BJ (cell line): ENCODE results near the gene SUSD4. TPM values are rescaled to one million over a fixed set of nuclear protein-coding genes. Genes with fewer than 3 reads are reported as not detected.
A peak's percentile ranks its signal among the peaks of the same experiment; 100 is the strongest.

Source experiments
- CTCF ChIA-PET: fragments of 350-600 bp; formaldehyde crosslinking; extraction: SDS; loops from one replicate; lab custom pipeline; 2021; ENCODE audit warnings: antibody characterized with exemption, inconsistent platforms; lab: Yijun Ruan, JAX
- POLR2A ChIA-PET: fragments of 300-600 bp; sonication (Branson Sonifier 250); formaldehyde crosslinking; extraction: SDS; loops from one replicate; lab custom pipeline; 2021; ENCODE audit warnings: antibody characterized with exemption; lab: Charles Lee
- DNase-seq: peaks from one replicate; pipeline ENCODE4 v3.0.0-alpha.2; 2011; ENCODE audit warnings: low read depth
- H3K27me3 ChIP-seq: 2 replicates; pipeline ENCODE4 v1.6.0; 2011; ENCODE audit warnings: low read length; ENCODE audit not compliant: control insufficient read depth, insufficient read depth
- H3K36me3 ChIP-seq: 2 replicates; pipeline ENCODE4 v1.5.1; 2011; ENCODE audit warnings: low read length; ENCODE audit not compliant: control insufficient read depth, insufficient read depth
- H3K4me3 ChIP-seq: 2 replicates; pipeline ENCODE4 v1.5.1; 2011; ENCODE audit warnings: low read depth, mild to moderate bottlenecking, control low read depth, low read length
- CTCF ChIP-seq: IDR thresholded peaks from 2 replicates; pipeline ENCODE4 v1.5.1; 2011; ENCODE audit warnings: low read depth, mild to moderate bottlenecking, control low read depth, inconsistent platforms, low read length, moderate library complexity; ENCODE audit not compliant: insufficient read depth
- polyA plus RNA-seq: library from polyadenylated mRNA; depleted of rRNA; stranded (reverse); fragments of >200 nt; gene quantifications from 2 replicates; pipeline ENCODE4 v1.2.3, GENCODE V29; 2011

SUSD4 gene
- polyA plus RNA-seq, 1 experiment: 0.32 TPM

DNA sequence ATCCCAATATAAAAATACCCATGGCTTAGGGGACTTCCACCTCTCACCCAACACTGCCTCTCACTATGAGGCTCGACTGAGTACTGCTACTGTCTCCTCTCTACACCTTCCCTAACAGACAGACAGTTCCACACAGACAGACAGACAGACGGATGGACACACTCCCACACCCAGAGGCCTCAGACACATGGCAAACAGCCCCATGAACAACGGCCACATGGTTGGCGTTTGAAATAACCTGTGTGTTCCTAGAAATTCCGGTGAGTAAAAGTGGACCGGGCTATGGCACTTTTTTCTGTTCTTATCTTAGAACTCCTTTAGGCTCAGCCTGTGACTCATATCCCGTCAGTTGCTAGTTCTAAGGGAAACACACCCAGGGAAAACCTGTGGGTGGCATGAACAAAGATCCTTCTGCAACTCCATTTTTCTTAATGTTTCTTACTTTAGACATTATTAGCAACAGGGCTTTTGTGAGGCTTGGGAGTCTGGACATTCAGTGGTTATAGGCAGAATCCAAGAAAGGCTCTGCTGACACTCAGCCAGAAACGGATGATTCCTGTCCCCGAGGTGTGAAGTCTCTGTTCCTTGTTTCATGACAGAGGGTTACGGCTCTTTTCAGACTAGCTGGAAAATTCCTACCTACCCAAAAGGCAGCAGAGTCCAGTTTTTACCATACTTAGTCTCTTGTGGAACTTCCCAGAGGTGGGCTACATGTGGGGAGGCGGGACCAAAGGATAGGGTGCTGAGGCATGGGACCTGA, 130.4 kb downstream of the SUSD4 start:
- ChIA-PET CTCF (interaction anchor here (1.4 kb wide), 1 partner anchor 16 kb away, joined by 3 read pairs; no protein-coding TSS in a partner anchor), POLR2A (no interaction called here)
- TF ChIP-seq CTCF: no peak
- Histone ChIP-seq H3K27me3 (no peaks in the 10 kb centered on the region), H3K4me3 (no peak overlapping the region), H3K36me3 (no peaks in the 10 kb centered on the region)
- peak; percentile 59 for DNase-seq

DNA sequence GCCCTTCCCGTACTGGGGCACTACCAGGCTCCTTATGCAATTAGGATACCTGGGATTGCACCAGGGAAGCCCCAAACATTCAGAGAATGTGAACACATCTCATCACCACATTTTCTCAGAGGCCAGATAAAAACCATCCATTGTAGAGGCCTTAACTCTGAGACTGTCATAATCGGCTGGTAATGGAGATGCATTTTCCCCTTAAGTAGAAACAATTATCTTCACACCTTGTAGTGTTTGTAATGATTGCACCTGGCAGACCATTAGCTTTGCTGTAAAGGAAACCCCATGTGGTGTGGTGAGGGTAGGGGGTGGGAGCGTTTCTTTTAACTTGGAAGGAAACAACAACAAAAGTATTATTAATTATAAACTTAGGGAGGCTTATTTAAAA, 131.0 kb downstream of the SUSD4 start:
- CTCF ChIA-PET: no interaction called here
- no peak for DNase-seq
- no peaks in the 10 kb centered on the region for H3K36me3 ChIP-seq
- POLR2A ChIA-PET: no interaction called here
- H3K27me3 ChIP-seq: no peaks in the 10 kb centered on the region
- TF ChIP-seq CTCF: no peak
- no peak overlapping the region for H3K4me3 ChIP-seq

GRCh38 chr1:223231581-223231980, 132.4 kb downstream of the SUSD4 start:
- Histone ChIP-seq H3K36me3 (no peaks in the 10 kb centered on the region), H3K27me3 (no peaks in the 10 kb centered on the region; the same call in 1 of the 2 replicates), H3K4me3 (no peak overlapping the region)
- POLR2A ChIA-PET: no interaction called here
- TF ChIP-seq CTCF: no peak
- CTCF ChIA-PET: no interaction called here
- DNase-seq: no peak

DNA sequence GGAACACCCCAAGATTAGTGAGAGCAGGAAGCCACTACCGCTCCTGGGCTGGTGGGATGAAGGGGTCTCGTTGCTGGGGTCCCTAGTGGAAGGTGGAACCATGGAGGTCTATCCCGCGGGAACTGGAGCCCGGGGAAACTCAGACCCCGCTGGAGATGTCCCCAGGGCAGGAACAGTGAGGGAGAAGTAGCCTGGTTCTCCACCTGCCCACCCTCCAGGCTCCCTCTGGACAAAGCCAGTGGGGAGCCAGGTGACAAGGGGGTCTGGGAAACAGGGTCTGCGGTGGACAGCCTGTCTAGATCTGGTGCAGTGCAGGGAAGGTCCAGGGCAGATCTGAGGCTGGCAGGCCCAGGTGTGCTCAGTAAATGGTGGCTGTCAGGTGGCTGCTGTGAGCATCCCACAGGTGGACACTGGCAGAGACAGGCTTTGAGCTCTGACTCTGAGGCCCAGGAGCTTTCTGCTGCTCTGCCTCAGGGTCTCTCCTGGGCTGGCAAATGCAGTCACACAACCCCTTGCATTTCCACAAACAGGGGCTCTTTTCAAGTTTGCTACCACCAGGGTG, 132.9 kb downstream of the SUSD4 start:
- no peaks in the 10 kb centered on the region; the same call in 1 of the 2 replicates for H3K27me3 ChIP-seq
- TF ChIP-seq CTCF: no peak
- ChIA-PET POLR2A (no interaction called here), CTCF (no interaction called here)
- no peaks in the 10 kb centered on the region for H3K36me3 ChIP-seq
- no peak overlapping the region for H3K4me3 ChIP-seq
- DNase-seq: no peak

GRCh38 chr1:223230161-223230881, 133.7 kb downstream of the SUSD4 start:
- DNase-seq: peak; percentile 49
- ChIA-PET POLR2A (interaction anchor here (0.7 kb wide), 1 partner anchor 50 kb away, joined by 3 read pairs; no protein-coding TSS in a partner anchor), CTCF (interaction anchor here (1.0 kb wide), 1 partner anchor 97 kb away, joined by 5 read pairs; no protein-coding TSS in a partner anchor)
- H3K36me3 ChIP-seq: no peaks in the 10 kb centered on the region
- no peak for TF ChIP-seq CTCF
- no peak overlapping the region for H3K4me3 ChIP-seq
- H3K27me3 ChIP-seq: no peaks in the 10 kb centered on the region; the same call in 1 of the 2 replicates
